Left lung (tissue), 10 donors: ENCODE results near the gene OR9Q2. TPM values are rescaled to one million over a fixed set of nuclear protein-coding genes. Genes with fewer than 3 reads are reported as not detected.
"Not testable (repeated sequence)": the region's sequence is repeated elsewhere in the genome, so short reads cannot be mapped to it uniquely, and the experiment has no call there.

ENCODE experiments used
- ATAC-seq: fragments of 200-7000 bp; cut with Tn5 transposase; one replicate; pipeline ENCODE4 v1.9.1; 2020; ENCODE audit warnings: moderate library complexity
- DNase-seq, 4 donors: peaks; one replicate each; pipeline ENCODE4 v3.0.0-alpha.2; 2013 to 2020
- H3K27ac ChIP-seq, 2 donors: fragments of 200-600 bp; sonication (generic) in 1 of 2; one replicate each; pipeline versions ENCODE4 v1.5.0 to v1.8.0; 2020 to 2021
- H3K27me3 ChIP-seq, 2 donors: fragments of 200-600 bp; sonication (generic) in 1 of 2; one replicate each; pipeline versions ENCODE4 v1.5.0 to v1.8.0; 2020 to 2021
- H3K36me3 ChIP-seq, 2 donors: fragments of 200-600 bp; sonication (generic) in 1 of 2; one replicate each; pipeline versions ENCODE4 v1.5.0 to v1.8.0; 2020 to 2021
- H3K4me1 ChIP-seq, 2 donors: fragments of 200-600 bp; one replicate each; pipeline ENCODE4 v1.8.0; 2021
- H3K4me3 ChIP-seq, 2 donors: fragments of 200-600 bp; sonication (generic) in 1 of 2; one replicate each; pipeline versions ENCODE4 v1.5.0 to v1.8.0; 2020 to 2021; ENCODE audit warnings: mild to moderate bottlenecking in 1 of 2
- H3K9me3 ChIP-seq, 2 donors: fragments of 200-600 bp; sonication (generic) in 1 of 2; one replicate each; pipeline versions ENCODE4 v1.5.0 to v1.8.0; 2020 to 2021
- CTCF ChIP-seq, 2 donors: fragments of 200-600 bp; sonication (generic) in 1 of 2; IDR thresholded peaks; one replicate each; pipeline versions ENCODE4 v1.5.0 to v1.8.0; 2021; ENCODE audit warnings: antibody characterized with exemption in 2 of 2
- intact Hi-C, 2 donors: fragments of 100-400 bp; cut with DNase I; formaldehyde crosslinking; loops; one replicate each; pipeline versions ENCODE4 v1.11.2 to v1.14.2; 2022
- polyA plus RNA-seq, 6 donors: library from polyadenylated mRNA; unstranded; fragments of 120-200 nt; gene quantifications; one replicate each; pipeline ENCODE4 v1.2.1, GENCODE V29; 2013; ENCODE audit not compliant: insufficient read length in 6 of 6
- total RNA-seq, 2 donors: library from RNA; stranded (reverse); fragmentation: NEBNext Ultra II Directional; extraction: Animal tissue kit (Norgen Biotek cat#: 25700); gene quantifications; one replicate each; pipeline ENCODE4 v1.2.1, GENCODE V29; 2021
- donor health status: DM: no; HTN: yes; CAD: no.
- donor health status: DM: no; HTN: no; CAD: no.

OR9Q2 gene
- total and polyA plus RNA-seq, 8 donors: not detected

GRCh38 chr11:58192229-58192628, 3.4 kb downstream of the OR9Q2 start:
- Histone ChIP-seq H3K4me1 (no peaks in the 10 kb centered on the region), H3K27me3 (no peaks in the 10 kb centered on the region), H3K4me3 (no peak overlapping the region), H3K36me3 (no peaks in the 10 kb centered on the region), H3K27ac (no peak overlapping the region), H3K9me3 (peaks cover 0 to 7% of the 10 kb centered on the region in 2 donors)
- intact Hi-C loops: no loop called here
- no peak for TF ChIP-seq CTCF (IDR thresholded peaks at IDR 0.05)
- DNase-seq (no peak), ATAC-seq (no peak)

GRCh38 chr11:58193391-58193790, 4.5 kb downstream of the OR9Q2 start:
- H3K4me3 ChIP-seq: no peak overlapping the region
- ATAC-seq: no peak
- peaks cover 0 to 17% of the 10 kb centered on the region in 2 donors for H3K9me3 ChIP-seq
- intact Hi-C loops: no loop called here
- TF ChIP-seq CTCF (IDR thresholded peaks at IDR 0.05): no peak
- no peak overlapping the region for H3K27ac ChIP-seq
- no peaks in the 10 kb centered on the region for H3K27me3 ChIP-seq
- no peak for DNase-seq
- H3K36me3 ChIP-seq: no peaks in the 10 kb centered on the region
- H3K4me1 ChIP-seq: no peaks in the 10 kb centered on the region

GRCh38 chr11:58195939-58196338, 7.1 kb downstream of the OR9Q2 start:
- no peak for ATAC-seq
- Histone ChIP-seq H3K36me3 (no peaks in the 10 kb centered on the region), H3K9me3 (peaks cover 0 to 19% of the 10 kb centered on the region in 2 donors), H3K27me3 (no peaks in the 10 kb centered on the region), H3K27ac (no peak overlapping the region), H3K4me1 (no peaks in the 10 kb centered on the region), H3K4me3 (no peak overlapping the region)
- no peak for DNase-seq
- intact Hi-C loops: no loop called here
- no peak for TF ChIP-seq CTCF (IDR thresholded peaks at IDR 0.05)

GRCh38 chr11:58199271-58199670, 10.4 kb downstream of the OR9Q2 start:
- Histone ChIP-seq H3K27me3 (no peaks in the 10 kb centered on the region), H3K4me1 (no peaks in the 10 kb centered on the region), H3K9me3 (peaks cover 0 to 19% of the 10 kb centered on the region in 2 donors), H3K4me3 (no peak overlapping the region), H3K36me3 (no peaks in the 10 kb centered on the region), H3K27ac (no peak overlapping the region)
- DNase-seq (no peak), ATAC-seq (no peak)
- no peak for TF ChIP-seq CTCF (IDR thresholded peaks at IDR 0.05)
- intact Hi-C loops: no loop called here

GRCh38 chr11:58204042-58204441, 15.2 kb downstream of the OR9Q2 start, which contains the start of gene OR1S2:
OR1S2 (minus strand) TSS chr11:58204142; CDS start chr11:58204142, 0 bp downstream.
- Histone ChIP-seq H3K4me3 (no peak within 1 kb of the TSS), H3K27me3 (no peaks in the 10 kb centered on the region), H3K36me3 (no peaks in the 10 kb centered on the region), H3K9me3 (no peaks in the 10 kb centered on the region), H3K27ac (no peak within 1 kb of the TSS), H3K4me1 (no peaks in the 10 kb centered on the region)
- intact Hi-C loops: no loop called here
- no peak for TF ChIP-seq CTCF (IDR thresholded peaks at IDR 0.05)
- no peak for ATAC-seq
- DNase-seq: no peak

GRCh38 chr11:58212420-58212819, 23.6 kb downstream of the OR9Q2 start, which contains the start of gene OR1S1:
OR1S1 (plus strand) TSS chr11:58212720.
- intact Hi-C loops, ATAC-seq: not testable (repeated sequence)

More at GRCh38 chr11:58212420-58212819, 23.6 kb downstream of the OR9Q2 start, which contains the start of gene OR1S1:
- not testable (repeated sequence) for H3K4me3 ChIP-seq, DNase-seq, H3K4me1 ChIP-seq, H3K9me3 ChIP-seq, H3K27ac ChIP-seq, H3K27me3 ChIP-seq, H3K36me3 ChIP-seq
